ENCODE results near the gene PARP6.

Gene PARP6

GRCh38 chr15:72265031-72265430 is 7.3 kb downstream of the PARP6 start:
- H3K4me3 ChIP-seq (ENCODE audit: low read length) = no peak overlapping the region
- TF ChIP-seq CTCF (conservative IDR thresholded peaks at IDR 0.05; ENCODE audit: low read length) = no peak
- no peak for DNase-seq (ENCODE audit: low read depth)

GRCh38 chr15:72252663-72253299 is 19.6 kb downstream of the PARP6 start:
- DNase-seq (ENCODE audit: low read depth) = no peak
- no peak for TF ChIP-seq CTCF (conservative IDR thresholded peaks at IDR 0.05; ENCODE audit: low read length)
- no peak overlapping the region for H3K4me3 ChIP-seq (ENCODE audit: low read length)

- DNase-seq (ENCODE audit: low read depth) = no peak
- no peak overlapping the region for H3K4me3 ChIP-seq (ENCODE audit: low read length)
- TF ChIP-seq CTCF (conservative IDR thresholded peaks at IDR 0.05; ENCODE audit: low read length) = no peak
These were observed 23.1 kb downstream of the PARP6 start for GRCh38 chr15:72249142-72249810.

GRCh38 chr15:72248514-72248913 is 23.8 kb downstream of the PARP6 start:
- no peak for DNase-seq (ENCODE audit: low read depth)
- no peak for TF ChIP-seq CTCF (conservative IDR thresholded peaks at IDR 0.05; ENCODE audit: low read length)
- H3K4me3 ChIP-seq (ENCODE audit: low read length) = no peak overlapping the region

- H3K4me3 ChIP-seq (ENCODE audit: low read length) = no peak overlapping the region
- no peak for DNase-seq (ENCODE audit: low read depth)
These were observed 29.5 kb downstream of the PARP6 start for GRCh38 chr15:72242775-72243370.

GRCh38 chr15:72239652-72240051 is 32.7 kb downstream of the PARP6 start:
- H3K4me3 ChIP-seq (ENCODE audit: low read length) = no peak overlapping the region
- no peak for DNase-seq (ENCODE audit: low read depth)
- TF ChIP-seq CTCF (conservative IDR thresholded peaks at IDR 0.05; ENCODE audit: low read length) = no peak

More at GRCh38 chr15:72242775-72243370, 29.5 kb downstream of the PARP6 start:
- no peak for TF ChIP-seq CTCF (conservative IDR thresholded peaks at IDR 0.05; ENCODE audit: low read length)

GRCh38 chr15:72238586-72238985 is 33.8 kb downstream of the PARP6 start:
- no peak for DNase-seq (ENCODE audit: low read depth)
- no peak for TF ChIP-seq CTCF (conservative IDR thresholded peaks at IDR 0.05; ENCODE audit: low read length)
- H3K4me3 ChIP-seq (ENCODE audit: low read length) = no peak overlapping the region
